ENCODE data around the gene PIP4K2B.
"Not testable (repeated sequence)": the region's sequence is repeated elsewhere in the genome, so short reads cannot be mapped to it uniquely, and the experiment has no call there.

Gene PIP4K2B

DNA sequence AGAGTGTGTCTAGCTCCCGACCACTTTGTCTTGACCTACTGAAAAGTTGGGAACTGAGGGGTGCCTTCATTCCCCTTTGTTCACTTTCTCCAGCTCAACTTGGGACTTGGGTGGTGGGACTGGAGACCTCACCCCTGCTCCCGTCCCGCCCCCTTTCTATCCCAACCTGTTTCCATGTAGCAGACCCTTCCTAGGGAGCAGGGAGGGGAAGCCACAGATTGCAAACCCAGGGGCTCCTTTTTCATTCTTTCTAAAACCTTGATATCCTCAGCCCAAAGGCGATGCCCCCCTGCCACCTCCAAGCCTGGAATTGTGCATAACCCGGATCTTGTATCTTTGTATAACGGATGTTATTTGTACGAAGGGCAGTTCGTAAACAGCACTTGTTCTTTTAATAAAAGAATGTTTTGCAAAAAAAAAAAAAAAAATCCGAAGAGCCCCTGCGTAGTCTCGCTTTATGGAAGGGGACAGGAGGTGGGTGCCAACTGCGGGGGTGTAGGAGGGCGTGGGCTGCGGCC lies 69.9 kb downstream of the PIP4K2B start:
- DNase-seq, result no peak

DNA sequence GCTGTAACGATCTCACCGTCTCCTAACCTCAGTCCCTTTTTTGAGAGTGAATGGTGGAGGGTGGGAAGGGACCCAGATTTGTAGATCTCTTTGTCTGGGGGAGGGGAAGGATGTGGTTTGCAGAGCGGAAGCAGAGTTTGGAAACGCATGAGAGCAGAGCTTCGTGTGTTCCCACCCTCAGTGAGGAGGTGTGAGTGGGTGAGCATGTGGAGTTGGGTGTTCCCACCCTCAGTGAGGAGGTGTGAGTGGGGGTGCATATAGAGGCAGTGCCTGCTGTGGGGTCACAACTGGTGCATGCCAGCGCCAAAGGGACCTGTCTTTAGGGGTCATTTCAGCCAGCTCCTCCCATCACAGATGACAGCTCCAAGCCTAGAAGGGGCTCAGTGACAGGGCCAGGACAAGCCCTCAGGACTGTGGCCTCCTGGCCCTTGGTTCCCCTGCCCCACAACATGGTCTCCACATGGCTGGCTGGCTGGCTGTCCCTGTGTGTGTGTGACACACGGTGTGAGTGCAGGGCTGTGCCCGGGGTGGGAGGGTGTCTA lies 71.0 kb downstream of the PIP4K2B start:
- peak in 2 of 14 donors; percentile 13 to 26 for DNase-seq

DNA sequence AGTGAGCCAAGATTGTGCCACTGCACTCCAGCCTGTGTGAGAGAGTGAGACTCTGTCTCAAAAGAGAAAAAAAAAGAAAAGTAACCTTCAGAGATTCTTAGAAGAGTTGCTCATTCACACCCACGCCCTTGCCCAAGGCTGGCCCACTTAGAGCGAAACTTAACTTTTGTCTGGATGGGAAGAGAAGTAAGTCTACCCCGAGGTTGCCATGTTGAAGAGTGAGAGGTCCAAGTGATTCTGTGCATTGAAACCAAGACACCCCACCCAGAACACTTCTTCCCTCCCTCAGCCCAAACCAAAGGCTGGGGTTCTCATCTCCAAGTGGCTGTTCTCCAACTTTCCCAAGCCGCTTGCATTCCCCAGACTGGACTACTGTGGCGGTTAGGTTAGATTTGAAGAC lies 71.6 kb downstream of the PIP4K2B start:
- no peak for DNase-seq

- DNase-seq, result not testable (repeated sequence)
Observed at GRCh38 chr17:38726145-38726544, 73.2 kb downstream of the PIP4K2B start.

- no peak for DNase-seq
Observed at GRCh38 chr17:38725066-38725465, 74.3 kb downstream of the PIP4K2B start.

GRCh38 chr17:38724337-38724988 lies 74.9 kb downstream of the PIP4K2B start:
- peak in 12 of 14 donors; percentile 16 to 87 (median 77) for DNase-seq

DNA sequence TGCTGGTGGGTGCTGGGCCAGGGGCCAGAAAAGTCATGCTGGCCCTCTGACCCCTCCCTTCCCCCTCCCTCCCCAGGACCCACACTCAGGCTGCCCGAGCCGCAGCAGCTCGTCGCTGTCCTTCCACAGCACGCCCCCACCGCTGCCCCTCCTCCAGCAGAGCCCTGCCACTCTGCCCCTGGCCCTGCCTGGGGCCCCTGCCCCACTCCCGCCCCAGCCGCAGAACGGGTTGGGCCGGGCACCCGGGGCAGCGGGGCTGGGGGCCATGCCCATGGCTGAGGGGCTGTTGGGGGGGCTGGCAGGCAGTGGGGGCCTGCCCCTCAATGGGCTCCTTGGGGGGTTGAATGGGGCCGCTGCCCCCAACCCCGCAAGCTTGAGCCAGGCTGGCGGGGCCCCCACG lies 77.6 kb downstream of the PIP4K2B start:
- no peak for DNase-seq

DNA sequence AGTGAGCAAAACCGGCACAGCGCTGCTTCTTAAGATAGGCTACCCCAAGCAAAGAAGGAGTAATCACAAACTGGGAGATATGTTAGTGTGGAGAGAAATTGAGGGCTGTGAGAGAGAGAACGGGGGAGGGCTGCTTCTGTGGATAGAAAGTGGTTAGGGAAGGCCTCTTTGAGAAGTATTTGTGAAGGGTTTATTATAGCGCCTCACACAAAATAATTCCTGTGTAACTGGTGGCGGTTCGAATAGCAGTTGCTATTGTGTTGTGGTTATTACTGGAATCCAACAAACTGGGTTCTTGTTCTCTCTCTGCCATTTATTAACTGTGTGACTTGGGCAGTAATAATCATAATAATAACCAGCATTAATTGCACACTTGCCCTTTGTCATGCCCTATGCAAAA lies 78.4 kb downstream of the PIP4K2B start:
- no peak for DNase-seq

DNA sequence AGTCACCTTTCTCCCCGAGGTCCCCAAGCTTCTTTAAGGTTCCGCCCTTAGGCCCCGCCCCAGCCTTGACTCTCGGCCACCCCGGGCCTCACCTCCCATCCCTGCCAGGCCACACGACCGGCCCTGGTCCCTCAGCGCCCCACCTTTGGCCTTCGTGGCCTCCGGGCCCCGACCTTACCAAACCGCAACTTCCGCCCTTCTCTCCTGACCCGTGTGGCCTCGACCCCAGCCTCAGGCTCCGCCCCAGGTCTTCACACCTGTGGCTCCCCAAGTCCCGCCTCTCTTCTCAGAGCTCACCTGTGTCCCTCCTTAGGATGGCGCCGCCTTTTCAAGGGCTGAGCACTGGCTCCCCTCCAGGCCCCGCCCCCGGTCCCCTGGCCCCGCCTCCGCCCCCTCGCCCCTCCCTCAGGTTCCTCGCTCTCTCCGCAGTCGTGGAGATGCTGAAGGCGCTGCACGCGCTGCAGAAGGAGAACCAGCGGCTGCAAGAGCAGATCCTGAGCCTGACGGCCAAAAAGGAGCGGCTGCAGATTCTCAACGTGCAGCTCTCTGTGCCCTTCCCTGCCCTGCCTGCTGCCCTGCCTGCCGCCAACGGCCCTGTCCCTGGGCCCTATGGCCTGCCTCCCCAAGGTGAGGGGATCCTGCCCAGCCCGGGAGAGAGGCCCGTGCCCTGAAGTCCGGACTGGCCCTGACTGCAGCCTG lies 79.3 kb downstream of the PIP4K2B start:
- DNase-seq, result no peak

- DNase-seq, result no peak
Observed at GRCh38 chr17:38719289-38719942, 79.9 kb downstream of the PIP4K2B start.

GRCh38 chr17:38717139-38717745 lies 82.1 kb downstream of the PIP4K2B start:
- peak in 1 of 14 donors; percentile 54 for DNase-seq

- DNase-seq, result no peak
Observed at GRCh38 chr17:38716368-38717005, 82.9 kb downstream of the PIP4K2B start.
